Measurements from ENCODE around the gene CACNA1S. TPM values are rescaled to one million over a fixed set of nuclear protein-coding genes. Genes with fewer than 3 reads are reported as not detected.
A peak's percentile ranks its signal among the peaks of the same experiment; 100 is the strongest.

Gene CACNA1S
- total RNA-seq, 1 experiment from 2014 or later, result not detected

GRCh38 chr1:201140235-201140940, 28.2 kb upstream of the CACNA1S start:
- DNase-seq (ENCODE audit: low read depth), result no peak

- DNase-seq (ENCODE audit: low read depth), result no peak
Measured at GRCh38 chr1:201139756-201140155, 27.5 kb upstream of the CACNA1S start.

- no peak for DNase-seq (ENCODE audit: low read depth)
Measured at GRCh38 chr1:201139306-201139705, 27.1 kb upstream of the CACNA1S start.

- DNase-seq (ENCODE audit: low read depth), result no peak
Measured at GRCh38 chr1:201138311-201138840, 26.1 kb upstream of the CACNA1S start.

GRCh38 chr1:201137579-201138310, 25.5 kb upstream of the CACNA1S start:
- DNase-seq (ENCODE audit: low read depth), result peak; percentile 91

GRCh38 chr1:201137024-201137392, 24.8 kb upstream of the CACNA1S start:
- no peak for DNase-seq (ENCODE audit: low read depth)

GRCh38 chr1:201136355-201137023, 24.3 kb upstream of the CACNA1S start:
- DNase-seq (ENCODE audit: low read depth), result no peak

- no peak for DNase-seq (ENCODE audit: low read depth)
Measured at GRCh38 chr1:201134405-201134804, 22.2 kb upstream of the CACNA1S start.

- DNase-seq (ENCODE audit: low read depth), result no peak
Measured at GRCh38 chr1:201131398-201131797, 19.2 kb upstream of the CACNA1S start.

- no peak for DNase-seq (ENCODE audit: low read depth)
Measured at GRCh38 chr1:201128962-201129361, 16.7 kb upstream of the CACNA1S start.

- no peak for DNase-seq (ENCODE audit: low read depth)
Measured at GRCh38 chr1:201128476-201128875, 16.2 kb upstream of the CACNA1S start.

- peak; percentile 23 for DNase-seq (ENCODE audit: low read depth)
Measured at GRCh38 chr1:201127755-201128455, 15.7 kb upstream of the CACNA1S start.

- peak; percentile 60 for DNase-seq (ENCODE audit: low read depth)
Measured at GRCh38 chr1:201126832-201127754, 14.9 kb upstream of the CACNA1S start, which contains the start of gene ASCL5. ASCL5 (minus strand) TSS chr1:201127184; CDS start chr1:201115372, 11,812 bp downstream.

GRCh38 chr1:201126463-201126831, 14.2 kb upstream of the CACNA1S start:
- no peak for DNase-seq (ENCODE audit: low read depth)

- DNase-seq (ENCODE audit: low read depth), result no peak
Measured at GRCh38 chr1:201125800-201126199, 13.6 kb upstream of the CACNA1S start.

GRCh38 chr1:201125019-201125418, 12.8 kb upstream of the CACNA1S start:
- no peak for DNase-seq (ENCODE audit: low read depth)

- no peak for DNase-seq (ENCODE audit: low read depth)
Measured at GRCh38 chr1:201123866-201124265, 11.6 kb upstream of the CACNA1S start.

- DNase-seq (ENCODE audit: low read depth), result no peak
Measured at GRCh38 chr1:201122321-201122957, 10.2 kb upstream of the CACNA1S start.

Data from HT1080 (cell line).